Activated naive CD4-positive, alpha-beta T cell treated with Interleukin-2 at 50 U/mL for 16 hours (primary cell): ENCODE results near the gene NDC80.
"Not testable (repeated sequence)": the region's sequence is repeated elsewhere in the genome, so short reads cannot be mapped to it uniquely, and the experiment has no call there.

ENCODE experiments used
- DNase-seq: peaks from one replicate; pipeline ENCODE4 v3.0.0-alpha.2; 2020

Gene NDC80

GRCh38 chr18:2635586-2635985 lies 64.2 kb downstream of the NDC80 start:
- DNase-seq: no peak

- no peak for DNase-seq
Observed at GRCh38 chr18:2636126-2636631, 64.8 kb downstream of the NDC80 start.

- no peak for DNase-seq
Observed at GRCh38 chr18:2641638-2642037, 70.3 kb downstream of the NDC80 start.

GRCh38 chr18:2642771-2643170 lies 71.4 kb downstream of the NDC80 start:
- DNase-seq: no peak

GRCh38 chr18:2644535-2644934 lies 73.2 kb downstream of the NDC80 start:
- DNase-seq: no peak

- DNase-seq: no peak
Observed at GRCh38 chr18:2651981-2652380, 80.6 kb downstream of the NDC80 start.

- DNase-seq: no peak
Observed at GRCh38 chr18:2653467-2653866, 82.1 kb downstream of the NDC80 start.

- no peak for DNase-seq
Observed at GRCh38 chr18:2654169-2654927, 83.0 kb downstream of the NDC80 start.

- peak; percentile 79 for DNase-seq
Observed at GRCh38 chr18:2654928-2655177, 83.5 kb downstream of the NDC80 start.

GRCh38 chr18:2655178-2655953 lies 84.0 kb downstream of the NDC80 start, which contains the start of gene SMCHD1:
TSS of gene SMCHD1 (plus strand) at chr18:2655726. CDS start at chr18:2656076, 350 bp downstream.
- peak; percentile 92 for DNase-seq

- DNase-seq: no peak
Observed at GRCh38 chr18:2655954-2656236, 84.5 kb downstream of the NDC80 start.

- peak; percentile 62 for DNase-seq
Observed at GRCh38 chr18:2656237-2656980, 85.1 kb downstream of the NDC80 start.

- DNase-seq: no peak
Observed at GRCh38 chr18:2656981-2657512, 85.7 kb downstream of the NDC80 start.

- DNase-seq: no peak
Observed at GRCh38 chr18:2657788-2658458, 86.6 kb downstream of the NDC80 start.

GRCh38 chr18:2660849-2661248 lies 89.5 kb downstream of the NDC80 start:
- not testable (repeated sequence) for DNase-seq

GRCh38 chr18:2662288-2662687 lies 90.9 kb downstream of the NDC80 start:
- not testable (repeated sequence) for DNase-seq

GRCh38 chr18:2662990-2663389 lies 91.6 kb downstream of the NDC80 start:
- no peak for DNase-seq
